ENCODE results near the gene PHC1.
"Not testable (repeated sequence)": the region's sequence is repeated elsewhere in the genome, so short reads cannot be mapped to it uniquely, and the experiment has no call there.

The PHC1 gene

GRCh38 chr12:8914033-8914715, at the start of gene PHC1:
TSS of gene PHC1 (plus strand) at chr12:8914509. CDS start at chr12:8917678, 3,169 bp downstream.
- peaks cover 16% of the 10 kb centered on the region for H3K4me1 Mint-ChIP-seq
- peak within 1 kb of the TSS; percentile 96 for H3K27ac Mint-ChIP-seq
- not testable (repeated sequence) for H3K36me3 Mint-ChIP-seq, H3K9me3 Mint-ChIP-seq, H3K27me3 Mint-ChIP-seq
- peak within 1 kb of the TSS; percentile 94 for H3K4me3 Mint-ChIP-seq

- Mint-ChIP-seq H3K4me1 (no peaks in the 10 kb centered on the region), H3K27ac (no peak overlapping the region), H3K27me3 (no peaks in the 10 kb centered on the region), H3K4me3 (no peak overlapping the region), H3K36me3 (no peaks in the 10 kb centered on the region), H3K9me3 (no peaks in the 10 kb centered on the region)
Measured at GRCh38 chr12:8866429-8866828, 47.9 kb upstream of the PHC1 start.

GRCh38 chr12:8867009-8867408, 47.3 kb upstream of the PHC1 start:
- Mint-ChIP-seq H3K4me1 (no peaks in the 10 kb centered on the region), H3K27ac (no peak overlapping the region), H3K36me3 (no peaks in the 10 kb centered on the region), H3K4me3 (no peak overlapping the region), H3K9me3 (no peaks in the 10 kb centered on the region), H3K27me3 (no peaks in the 10 kb centered on the region)

- H3K27me3 Mint-ChIP-seq = no peaks in the 10 kb centered on the region
- H3K4me3 Mint-ChIP-seq = no peak overlapping the region
- H3K4me1 Mint-ChIP-seq = no peaks in the 10 kb centered on the region
- H3K36me3 Mint-ChIP-seq = no peaks in the 10 kb centered on the region
- H3K27ac Mint-ChIP-seq = no peak overlapping the region
- H3K9me3 Mint-ChIP-seq = no peaks in the 10 kb centered on the region
Measured at GRCh38 chr12:8867786-8868185, 46.5 kb upstream of the PHC1 start.

GRCh38 chr12:8870586-8870985, 43.7 kb upstream of the PHC1 start:
- no peak overlapping the region for H3K4me3 Mint-ChIP-seq
- no peaks in the 10 kb centered on the region for H3K36me3 Mint-ChIP-seq
- no peaks in the 10 kb centered on the region for H3K27me3 Mint-ChIP-seq
- H3K9me3 Mint-ChIP-seq = no peaks in the 10 kb centered on the region
- H3K27ac Mint-ChIP-seq = no peak overlapping the region
- no peaks in the 10 kb centered on the region for H3K4me1 Mint-ChIP-seq

GRCh38 chr12:8871068-8871467, 43.2 kb upstream of the PHC1 start:
- Mint-ChIP-seq H3K36me3 (no peaks in the 10 kb centered on the region), H3K4me1 (no peaks in the 10 kb centered on the region), H3K27me3 (no peaks in the 10 kb centered on the region), H3K27ac (no peak overlapping the region), H3K9me3 (no peaks in the 10 kb centered on the region), H3K4me3 (no peak overlapping the region)

GRCh38 chr12:8876887-8877286, 37.4 kb upstream of the PHC1 start:
- Mint-ChIP-seq H3K27ac (no peak overlapping the region), H3K36me3 (no peaks in the 10 kb centered on the region), H3K9me3 (no peaks in the 10 kb centered on the region), H3K27me3 (no peaks in the 10 kb centered on the region), H3K4me3 (no peak overlapping the region), H3K4me1 (peaks cover 4% of the 10 kb centered on the region)

GRCh38 chr12:8886502-8887284, 27.6 kb upstream of the PHC1 start:
- Mint-ChIP-seq H3K4me1 (peaks cover 5% of the 10 kb centered on the region), H3K4me3 (no peak overlapping the region), H3K36me3 (no peaks in the 10 kb centered on the region), H3K27me3 (no peaks in the 10 kb centered on the region), H3K27ac (no peak overlapping the region), H3K9me3 (no peaks in the 10 kb centered on the region)

GRCh38 chr12:8887285-8887715, 27.0 kb upstream of the PHC1 start:
- H3K4me3 Mint-ChIP-seq = no peak overlapping the region
- no peak overlapping the region for H3K27ac Mint-ChIP-seq
- H3K27me3 Mint-ChIP-seq = no peaks in the 10 kb centered on the region
- no peaks in the 10 kb centered on the region for H3K36me3 Mint-ChIP-seq
- H3K9me3 Mint-ChIP-seq = no peaks in the 10 kb centered on the region
- H3K4me1 Mint-ChIP-seq = peaks cover 5% of the 10 kb centered on the region

- H3K4me1 Mint-ChIP-seq = peaks cover 5% of the 10 kb centered on the region
- no peak overlapping the region for H3K27ac Mint-ChIP-seq
- H3K4me3 Mint-ChIP-seq = peak overlapping the region; percentile 89
- no peaks in the 10 kb centered on the region for H3K36me3 Mint-ChIP-seq
- no peaks in the 10 kb centered on the region for H3K27me3 Mint-ChIP-seq
- H3K9me3 Mint-ChIP-seq = no peaks in the 10 kb centered on the region
Measured at GRCh38 chr12:8890313-8891085, 23.8 kb upstream of the PHC1 start.

- Mint-ChIP-seq H3K27me3 (no peaks in the 10 kb centered on the region), H3K27ac (no peak overlapping the region), H3K36me3 (no peaks in the 10 kb centered on the region), H3K9me3 (no peaks in the 10 kb centered on the region), H3K4me3 (no peak overlapping the region), H3K4me1 (peaks cover 5% of the 10 kb centered on the region)
Measured at GRCh38 chr12:8891976-8892375, 22.3 kb upstream of the PHC1 start.

GRCh38 chr12:8894378-8894777, 19.9 kb upstream of the PHC1 start:
- no peak overlapping the region for H3K4me3 Mint-ChIP-seq

GRCh38 chr12:8894986-8895385, 19.3 kb upstream of the PHC1 start:
- Mint-ChIP-seq H3K9me3 (no peaks in the 10 kb centered on the region), H3K36me3 (no peaks in the 10 kb centered on the region), H3K4me1 (peaks cover 5% of the 10 kb centered on the region), H3K27ac (no peak overlapping the region), H3K27me3 (no peaks in the 10 kb centered on the region), H3K4me3 (no peak overlapping the region)

More at GRCh38 chr12:8894378-8894777, 19.9 kb upstream of the PHC1 start:
- no peak overlapping the region for H3K27ac Mint-ChIP-seq
- no peaks in the 10 kb centered on the region for H3K36me3 Mint-ChIP-seq
- peaks cover 5% of the 10 kb centered on the region for H3K4me1 Mint-ChIP-seq
- no peaks in the 10 kb centered on the region for H3K9me3 Mint-ChIP-seq
- H3K27me3 Mint-ChIP-seq = no peaks in the 10 kb centered on the region

GRCh38 chr12:8897081-8897480, 17.2 kb upstream of the PHC1 start:
- Mint-ChIP-seq H3K9me3 (no peaks in the 10 kb centered on the region), H3K36me3 (no peaks in the 10 kb centered on the region), H3K27ac (no peak overlapping the region), H3K4me3 (no peak overlapping the region), H3K4me1 (no peaks in the 10 kb centered on the region), H3K27me3 (no peaks in the 10 kb centered on the region)

GRCh38 chr12:8899830-8900229, 14.5 kb upstream of the PHC1 start:
- H3K36me3 Mint-ChIP-seq = no peaks in the 10 kb centered on the region
- H3K4me1 Mint-ChIP-seq = no peaks in the 10 kb centered on the region
- no peak overlapping the region for H3K27ac Mint-ChIP-seq
- peaks cover 1% of the 10 kb centered on the region for H3K27me3 Mint-ChIP-seq
- H3K4me3 Mint-ChIP-seq = no peak overlapping the region
- no peaks in the 10 kb centered on the region for H3K9me3 Mint-ChIP-seq

GRCh38 chr12:8902703-8903102, 11.6 kb upstream of the PHC1 start:
- not testable (repeated sequence) for H3K4me3 Mint-ChIP-seq, H3K4me1 Mint-ChIP-seq, H3K27me3 Mint-ChIP-seq, H3K36me3 Mint-ChIP-seq, H3K27ac Mint-ChIP-seq, H3K9me3 Mint-ChIP-seq
